ENCODE data around the gene ARCN1. TPM values are rescaled to one million over a fixed set of nuclear protein-coding genes. Genes with fewer than 3 reads are reported as not detected.
A peak's percentile ranks its signal among the peaks of the same experiment; 100 is the strongest.

ARCN1 gene
- total and polyA plus RNA-seq, 7 donors: 49.4 to 76.3 (median 60.8) TPM

DNA sequence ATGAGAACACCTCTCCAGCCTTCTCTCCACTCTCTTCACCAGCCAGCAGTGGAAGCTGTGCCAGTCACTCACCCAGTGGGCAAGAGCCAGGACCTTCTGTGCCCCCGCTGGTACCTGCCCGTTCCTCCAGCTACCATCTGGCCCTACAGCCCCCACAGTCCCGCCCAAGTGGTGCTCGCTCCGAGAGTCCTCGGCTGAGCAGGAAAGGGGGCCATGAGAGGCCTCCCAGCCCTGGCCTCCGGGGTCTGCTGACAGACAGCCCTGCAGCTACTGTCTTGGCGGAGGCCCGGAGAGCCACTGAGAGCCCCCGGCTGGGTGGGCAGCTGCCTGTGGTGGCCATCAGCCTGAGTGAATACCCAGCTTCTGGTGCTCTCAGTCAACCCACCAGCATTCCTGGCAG, 55.4 kb downstream of the ARCN1 start:
- Histone ChIP-seq H3K4me1 (peaks cover 48% of the 10 kb centered on the region), H3K36me3 (ENCODE audit: insufficient read depth in 1 of 2, low read depth in 1 of 2) (peaks cover 0 to 59% of the 10 kb centered on the region in 2 donors), H3K9me3 (no peaks in the 10 kb centered on the region), H3K4me3 (no peak overlapping the region), H3K27me3 (ENCODE audit: insufficient read depth in 3 of 3, low read length in 2 of 3) (no peaks in the 10 kb centered on the region), H3K27ac (no peak overlapping the region)
- DNase-seq (peak in 1 of 2 donors; percentile 44), ATAC-seq (no peak)
- intact Hi-C loops (cut with DNase I): no loop called here
- TF ChIP-seq, protein P1, sequence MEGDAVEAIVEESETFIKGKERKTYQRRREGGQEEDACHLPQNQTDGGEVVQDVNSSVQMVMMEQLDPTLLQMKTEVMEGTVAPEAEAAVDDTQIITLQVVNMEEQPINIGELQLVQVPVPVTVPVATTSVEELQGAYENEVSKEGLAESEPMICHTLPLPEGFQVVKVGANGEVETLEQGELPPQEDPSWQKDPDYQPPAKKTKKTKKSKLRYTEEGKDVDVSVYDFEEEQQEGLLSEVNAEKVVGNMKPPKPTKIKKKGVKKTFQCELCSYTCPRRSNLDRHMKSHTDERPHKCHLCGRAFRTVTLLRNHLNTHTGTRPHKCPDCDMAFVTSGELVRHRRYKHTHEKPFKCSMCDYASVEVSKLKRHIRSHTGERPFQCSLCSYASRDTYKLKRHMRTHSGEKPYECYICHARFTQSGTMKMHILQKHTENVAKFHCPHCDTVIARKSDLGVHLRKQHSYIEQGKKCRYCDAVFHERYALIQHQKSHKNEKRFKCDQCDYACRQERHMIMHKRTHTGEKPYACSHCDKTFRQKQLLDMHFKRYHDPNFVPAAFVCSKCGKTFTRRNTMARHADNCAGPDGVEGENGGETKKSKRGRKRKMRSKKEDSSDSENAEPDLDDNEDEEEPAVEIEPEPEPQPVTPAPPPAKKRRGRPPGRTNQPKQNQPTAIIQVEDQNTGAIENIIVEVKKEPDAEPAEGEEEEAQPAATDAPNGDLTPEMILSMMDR (IDR thresholded peaks at IDR 0.05): no peak
- WGBS, 3 donors: 84 to 91% (median 88%) methylated on average over 9 to 10 of the region's 10 CpGs

DNA sequence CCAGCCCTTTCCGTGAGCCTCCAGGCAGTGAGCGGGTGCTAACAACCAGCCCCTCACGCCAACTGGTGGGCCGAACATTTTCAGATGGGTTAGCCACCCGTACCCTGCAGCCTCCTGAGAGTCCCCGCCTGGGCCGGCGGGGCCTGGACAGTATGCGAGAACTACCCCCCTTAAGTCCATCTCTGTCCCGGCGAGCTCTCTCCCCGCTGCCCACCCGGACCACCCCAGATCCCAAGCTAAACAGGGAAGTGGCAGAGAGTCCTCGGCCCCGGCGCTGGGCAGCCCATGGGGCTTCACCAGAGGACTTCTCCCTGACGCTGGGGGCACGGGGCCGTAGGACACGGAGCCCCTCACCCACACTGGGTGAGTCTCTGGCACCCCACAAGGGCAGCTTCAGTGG, 55.8 kb downstream of the ARCN1 start:
- H3K36me3 ChIP-seq (ENCODE audit: insufficient read depth in 1 of 2, low read depth in 1 of 2): peaks cover 0 to 64% of the 10 kb centered on the region in 2 donors
- DNase-seq: no peak
- H3K4me3 ChIP-seq: no peak overlapping the region
- H3K27ac ChIP-seq: peak overlapping the region; percentile 18
- ATAC-seq: no peak
- WGBS, 3 donors: 77 to 84% (median 81%) methylated on average over 19 to 20 of the region's 20 CpGs
- H3K27me3 ChIP-seq (ENCODE audit: insufficient read depth in 3 of 3, low read length in 2 of 3): no peaks in the 10 kb centered on the region
- TF ChIP-seq, protein P1 (IDR thresholded peaks at IDR 0.05): no peak
- intact Hi-C loops (cut with DNase I): no loop called here
- H3K9me3 ChIP-seq: no peaks in the 10 kb centered on the region
- H3K4me1 ChIP-seq: peaks cover 43% of the 10 kb centered on the region

DNA sequence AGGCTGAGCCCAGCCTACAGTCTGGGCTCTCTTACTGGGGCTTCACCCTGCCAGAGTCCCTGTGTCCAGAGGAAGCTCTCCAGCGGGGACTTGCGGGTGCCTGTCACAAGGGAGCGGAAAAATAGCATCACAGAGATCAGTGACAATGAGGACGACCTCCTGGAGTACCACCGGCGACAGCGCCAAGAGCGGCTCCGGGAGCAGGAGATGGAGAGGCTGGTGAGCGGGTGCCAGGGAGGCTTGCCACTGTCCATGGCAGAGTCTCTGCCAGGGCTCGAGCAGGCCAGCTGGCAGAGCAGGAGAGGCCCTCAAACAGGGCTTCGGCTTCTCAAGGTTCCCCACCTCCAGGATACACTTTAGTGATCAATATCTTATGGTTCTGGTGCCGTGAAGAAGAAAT, 56.2 kb downstream of the ARCN1 start:
- H3K4me1 ChIP-seq: peaks cover 41% of the 10 kb centered on the region
- no peaks in the 10 kb centered on the region for H3K9me3 ChIP-seq
- TF ChIP-seq, protein P1 (IDR thresholded peaks at IDR 0.05): no peak
- DNase-seq: peak; percentile 49 to 74
- peaks cover 0 to 64% of the 10 kb centered on the region in 2 donors for H3K36me3 ChIP-seq (ENCODE audit: insufficient read depth in 1 of 2, low read depth in 1 of 2)
- peak; percentile 46 to 76 (median 62) for ATAC-seq
- no peak overlapping the region for H3K4me3 ChIP-seq
- 24 to 40% (median 35%) methylated on average over 13 of the region's 13 CpGs for WGBS, 3 donors
- intact Hi-C loops (cut with DNase I): no loop called here
- no peaks in the 10 kb centered on the region for H3K27me3 ChIP-seq (ENCODE audit: insufficient read depth in 3 of 3, low read length in 2 of 3)
- H3K27ac ChIP-seq: peak overlapping the region; percentile 18

DNA sequence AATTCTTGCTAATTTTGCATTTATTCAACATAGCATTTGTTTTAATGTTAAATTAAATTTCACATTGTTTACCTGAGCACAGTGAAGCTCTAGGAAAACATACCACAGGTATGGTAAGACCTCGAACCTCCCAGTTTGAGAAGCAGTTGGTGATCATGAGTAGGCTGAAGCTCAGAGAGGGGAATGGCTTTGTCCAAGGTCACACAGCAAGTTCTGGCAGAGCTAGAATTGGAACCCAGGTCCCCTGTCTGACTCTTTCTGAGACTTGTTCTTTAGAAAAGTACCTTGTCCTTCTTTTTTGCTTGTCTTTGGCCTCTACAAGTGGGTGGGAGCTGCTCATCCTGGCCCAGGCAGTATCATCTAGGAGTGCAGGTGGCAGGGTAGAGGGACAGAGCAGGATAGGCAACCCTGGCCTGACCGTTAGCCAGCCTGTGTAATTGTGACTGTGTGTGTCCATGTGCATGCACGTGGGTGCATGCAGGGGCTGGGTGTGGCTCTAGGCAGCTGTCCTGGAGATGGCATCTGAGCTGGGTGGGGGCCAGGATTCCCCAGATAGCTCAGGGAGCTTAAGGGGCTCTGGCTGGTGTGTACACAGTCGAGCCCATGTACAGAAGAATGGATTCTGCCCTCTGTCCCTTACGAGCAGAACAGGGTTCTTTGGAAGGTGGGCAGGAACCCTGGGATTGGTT, 56.8 kb downstream of the ARCN1 start:
- Histone ChIP-seq H3K27me3 (ENCODE audit: insufficient read depth in 3 of 3, low read length in 2 of 3) (no peaks in the 10 kb centered on the region), H3K4me1 (peaks cover 43% of the 10 kb centered on the region), H3K27ac (peak overlapping the region; percentile 18), H3K9me3 (no peaks in the 10 kb centered on the region), H3K4me3 (no peak overlapping the region), H3K36me3 (ENCODE audit: insufficient read depth in 1 of 2, low read depth in 1 of 2) (peaks cover 0 to 64% of the 10 kb centered on the region in 2 donors)
- intact Hi-C loops (cut with DNase I): no loop called here
- TF ChIP-seq, protein P1 (IDR thresholded peaks at IDR 0.05): no peak
- DNase-seq (peak in 1 of 2 donors; percentile 70), ATAC-seq (peak; percentile 41 to 75 (median 58))
- WGBS, 3 donors: 26 to 41% (median 39%) methylated on average over 5 of the region's 5 CpGs
